8988T (cell line): ENCODE measurements around the gene MTAP.

Experiments
- DNase-seq: peaks from one replicate; pipeline ENCODE4 v3.0.0; 2011

Gene MTAP

GRCh38 chr9:21854119-21854518 lies 51.7 kb downstream of the MTAP start:
- DNase-seq, result no peak

- no peak for DNase-seq
These were observed 52.2 kb downstream of the MTAP start for GRCh38 chr9:21854594-21854993.

DNA sequence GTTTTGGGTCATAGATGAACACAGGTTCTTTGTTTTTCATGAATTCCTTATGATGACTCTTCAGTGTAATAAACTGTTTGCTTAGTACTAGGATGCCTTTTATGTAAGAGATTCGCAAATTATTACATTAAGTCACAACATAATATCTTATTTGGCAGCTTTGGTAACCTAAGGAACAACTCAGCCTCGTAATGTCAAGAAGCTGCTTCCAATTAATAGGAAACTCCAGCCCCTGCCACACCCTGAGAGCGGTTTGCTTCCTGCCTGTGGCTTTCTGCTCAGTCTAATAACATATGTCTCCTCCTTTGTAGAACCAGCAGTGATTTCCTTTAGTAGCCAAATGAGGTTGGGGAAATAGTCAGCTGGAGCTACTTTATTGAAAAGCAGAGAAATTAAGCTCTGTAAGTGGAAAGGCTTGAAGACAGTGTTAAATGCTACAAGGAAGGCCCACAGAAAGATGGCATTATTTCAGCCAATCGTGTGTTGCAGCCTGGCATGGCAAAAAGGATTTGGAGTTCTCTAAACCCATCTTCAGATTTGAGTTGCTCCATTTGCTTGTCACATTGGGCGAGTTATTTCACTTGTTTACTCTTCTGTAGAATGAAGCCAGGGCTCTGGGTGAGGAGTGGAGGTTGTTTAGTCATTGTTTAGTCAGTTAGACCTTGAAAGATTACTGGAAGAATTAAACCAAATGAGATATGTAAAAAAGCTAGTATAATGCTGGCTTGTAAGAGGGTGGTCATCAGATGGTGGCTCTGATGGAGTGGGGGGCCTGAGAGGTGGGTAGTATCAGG lies 54.1 kb downstream of the MTAP start:
- no peak for DNase-seq

GRCh38 chr9:21862871-21863270 lies 60.4 kb downstream of the MTAP start:
- no peak for DNase-seq

- DNase-seq, result no peak
These were observed 62.1 kb downstream of the MTAP start for GRCh38 chr9:21864505-21864904.

GRCh38 chr9:21866302-21866701 lies 63.9 kb downstream of the MTAP start:
- no peak for DNase-seq

DNA sequence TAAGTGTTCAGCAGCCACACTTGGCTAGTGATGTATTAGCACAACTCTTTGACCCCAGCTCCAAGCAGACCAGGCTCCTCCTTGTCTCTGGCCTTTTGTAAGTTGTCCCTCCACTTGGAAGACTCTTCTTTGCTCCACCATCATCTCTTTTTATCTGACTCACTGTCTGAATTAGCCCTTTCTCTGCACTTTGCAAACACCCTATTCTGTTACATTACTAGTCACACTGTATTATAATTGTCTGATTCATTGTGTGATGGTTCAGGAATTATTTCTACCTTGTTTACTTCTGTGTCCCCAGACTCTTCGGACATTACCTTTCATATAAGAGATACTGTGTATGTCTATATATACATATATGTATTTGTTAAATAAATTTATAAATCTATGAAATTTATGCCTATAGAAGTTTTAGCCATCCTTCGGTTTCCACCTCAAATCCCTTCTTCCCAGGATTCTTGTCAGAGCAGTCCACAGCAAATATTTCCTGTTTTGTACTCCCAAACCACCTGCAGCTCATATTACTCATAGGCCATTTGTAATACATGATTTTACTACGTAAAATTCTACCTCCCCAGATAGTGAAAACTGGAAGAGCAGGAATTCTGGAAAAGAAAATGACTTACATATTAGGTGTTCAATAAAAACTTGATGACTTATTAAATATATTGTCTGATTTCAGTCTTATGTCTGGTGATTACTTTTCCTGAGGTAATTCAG lies 69.0 kb downstream of the MTAP start:
- DNase-seq, result no peak

DNA sequence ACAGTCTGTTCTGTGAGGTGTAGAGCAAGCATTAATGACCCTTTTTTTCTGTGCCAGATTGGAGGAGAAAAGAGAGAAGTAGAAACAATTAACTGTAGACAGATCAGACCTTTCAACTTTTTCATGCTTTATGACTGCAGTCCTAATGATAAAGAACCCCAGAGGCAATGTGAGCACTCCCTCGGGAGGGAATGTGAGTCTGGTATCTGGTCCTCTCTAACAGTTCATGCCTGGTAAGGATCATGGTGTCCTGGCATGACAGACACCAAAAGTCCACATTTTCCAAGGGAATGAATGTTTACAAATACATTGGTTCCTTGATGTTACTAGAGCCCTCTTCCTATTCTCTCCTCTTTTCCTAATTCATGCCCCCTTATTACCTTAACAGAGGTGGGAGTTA lies 70.3 kb downstream of the MTAP start:
- DNase-seq, result no peak

GRCh38 chr9:21873540-21874221 lies 71.2 kb downstream of the MTAP start:
- no peak for DNase-seq

DNA sequence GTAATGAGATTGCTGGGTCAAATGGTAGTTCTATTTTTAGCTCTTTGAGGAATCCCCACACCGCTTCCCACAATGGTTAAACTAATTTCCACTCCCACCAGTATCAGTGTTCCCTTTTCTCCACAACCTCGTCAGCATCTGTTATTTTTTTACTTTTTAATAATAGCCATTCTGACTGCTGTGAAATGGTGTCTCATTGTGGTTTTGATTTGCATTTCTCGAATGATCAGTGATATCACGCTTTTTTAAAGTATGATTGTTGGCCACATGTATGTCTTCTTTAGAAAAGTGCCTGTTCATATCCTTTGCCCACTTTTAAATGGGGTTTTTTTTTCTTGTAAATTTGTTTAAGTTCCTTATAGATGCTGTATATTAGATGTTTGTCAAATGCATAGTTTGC lies 73.5 kb downstream of the MTAP start:
- no peak for DNase-seq

DNA sequence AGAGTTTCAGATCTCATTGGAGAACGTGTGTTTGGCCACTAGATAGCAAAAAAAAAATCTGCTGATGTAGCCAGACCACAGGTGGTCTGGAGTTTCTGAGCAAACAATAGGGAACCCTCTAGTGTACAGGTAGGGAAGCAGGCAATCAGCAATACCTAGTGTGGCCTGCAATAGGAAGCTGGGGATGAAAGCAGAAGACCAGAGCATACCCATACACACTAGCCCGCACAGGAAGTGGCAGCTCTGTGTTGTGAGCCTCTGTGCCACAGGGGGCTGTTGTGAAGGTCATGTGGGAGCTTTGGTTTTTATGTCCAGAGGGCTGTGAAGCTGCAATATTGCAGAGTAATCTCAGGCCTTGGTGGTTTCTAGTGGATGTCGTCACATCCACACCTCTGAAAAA lies 81.2 kb downstream of the MTAP start:
- no peak for DNase-seq

GRCh38 chr9:21889673-21890072 lies 87.2 kb downstream of the MTAP start:
- no peak for DNase-seq

GRCh38 chr9:21890696-21891095 lies 88.3 kb downstream of the MTAP start:
- no peak for DNase-seq

DNA sequence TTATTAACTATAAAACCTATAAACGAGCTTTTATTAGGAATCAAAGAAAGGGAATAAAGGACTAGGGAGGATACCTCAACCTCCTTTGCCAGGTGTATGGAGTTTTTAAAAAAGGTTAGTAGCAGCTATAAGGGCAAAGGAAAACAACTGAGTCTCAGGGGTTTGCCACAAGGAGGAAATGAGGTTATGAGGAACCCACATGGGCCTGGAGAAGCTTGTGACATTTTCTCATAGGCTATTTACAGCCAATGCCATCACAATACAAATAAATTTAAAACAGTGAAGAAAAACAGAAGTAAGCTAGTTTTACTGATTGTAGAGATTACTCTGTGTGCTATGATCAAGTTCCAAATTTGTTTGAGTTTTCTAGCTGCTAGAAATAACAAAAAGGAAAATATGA lies 99.1 kb downstream of the MTAP start:
- DNase-seq, result no peak

DNA sequence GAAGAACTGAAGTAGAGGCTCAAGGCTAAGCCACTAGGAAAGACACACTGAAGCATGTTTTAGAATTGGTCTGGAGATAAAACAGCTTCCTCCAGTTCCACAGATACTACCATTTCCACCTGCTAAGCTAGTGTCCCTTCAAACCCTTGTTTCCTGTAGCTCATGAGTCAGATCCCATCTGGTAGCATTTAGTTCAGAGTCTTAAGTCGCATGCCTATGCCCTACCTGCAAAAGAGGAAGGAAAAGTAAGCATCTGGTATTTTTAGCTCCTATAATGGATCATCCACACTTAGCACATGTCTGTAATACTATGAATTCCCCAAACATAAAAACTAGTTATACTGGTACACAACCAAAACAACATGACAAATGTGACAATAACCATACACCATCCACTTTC lies 99.7 kb downstream of the MTAP start:
- no peak for DNase-seq

DNA sequence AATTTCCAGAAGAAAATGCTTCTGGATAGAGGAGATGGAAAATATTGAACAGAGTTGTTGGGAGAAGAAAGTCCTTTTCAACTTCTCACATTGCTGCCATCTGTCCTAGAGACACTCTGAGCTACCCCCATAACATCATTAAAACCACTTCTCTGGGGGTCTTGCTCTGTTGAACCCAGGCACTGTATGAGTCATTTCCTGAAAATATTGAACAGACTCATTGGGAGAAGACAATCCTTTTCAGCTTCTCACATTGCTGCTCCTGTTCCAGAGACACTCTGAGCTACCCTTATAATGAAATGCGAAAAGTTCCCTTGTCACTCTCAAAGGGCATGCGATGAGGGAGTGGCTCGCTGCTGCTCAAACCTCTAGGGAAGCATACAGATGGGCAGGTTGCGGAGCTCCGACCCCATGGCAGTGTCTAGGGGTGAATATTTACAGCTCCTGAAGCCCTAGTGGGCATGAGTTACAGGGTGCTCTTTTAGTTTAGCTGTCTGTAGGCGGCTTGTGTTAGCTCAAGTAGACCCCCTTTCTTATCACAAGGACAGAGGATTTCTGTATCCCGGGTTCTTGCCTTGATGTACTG lies 101.0 kb downstream of the MTAP start:
- DNase-seq, result no peak

DNA sequence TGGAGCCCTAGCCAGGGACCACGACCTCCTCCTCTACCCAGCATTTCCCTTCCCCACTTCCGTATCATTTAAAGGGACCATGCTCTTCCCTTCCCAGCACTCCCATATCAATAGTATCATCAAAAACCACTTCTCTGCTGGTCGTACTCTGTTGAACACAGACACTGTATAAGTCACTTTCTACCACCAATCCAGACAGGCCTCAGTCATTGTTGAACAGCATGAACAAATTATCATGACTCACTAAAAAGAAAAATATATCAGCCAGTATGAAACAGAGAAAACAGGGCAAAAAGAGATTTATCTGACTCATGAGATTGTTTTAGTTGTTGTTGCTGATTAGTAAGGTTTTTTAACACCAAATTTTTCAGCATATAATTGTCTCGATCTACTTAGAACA lies 101.9 kb downstream of the MTAP start:
- DNase-seq, result no peak

DNA sequence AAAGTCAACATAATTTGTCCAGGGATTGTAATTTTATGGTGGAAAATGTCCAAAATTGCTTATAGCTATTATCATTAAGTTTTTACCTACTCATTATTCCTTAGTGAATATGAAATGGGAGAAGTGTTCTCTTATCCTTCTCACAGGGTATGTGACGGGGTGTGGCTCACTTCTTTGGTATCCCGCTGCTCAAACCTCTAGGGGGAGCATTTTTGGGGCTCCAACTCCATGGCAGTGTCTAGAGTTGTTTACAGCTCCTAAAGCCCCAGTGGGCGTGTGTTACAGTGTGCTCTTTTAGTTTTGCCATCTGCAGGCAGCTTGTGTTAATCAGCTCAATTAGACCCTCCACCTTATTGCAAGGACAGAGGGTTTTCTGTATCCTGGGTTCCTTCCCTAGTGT lies 102.3 kb downstream of the MTAP start:
- no peak for DNase-seq

- no peak for DNase-seq
These were observed 103.8 kb downstream of the MTAP start for GRCh38 chr9:21906213-21906612.

GRCh38 chr9:21906881-21907280 lies 104.4 kb downstream of the MTAP start:
- DNase-seq, result no peak

DNA sequence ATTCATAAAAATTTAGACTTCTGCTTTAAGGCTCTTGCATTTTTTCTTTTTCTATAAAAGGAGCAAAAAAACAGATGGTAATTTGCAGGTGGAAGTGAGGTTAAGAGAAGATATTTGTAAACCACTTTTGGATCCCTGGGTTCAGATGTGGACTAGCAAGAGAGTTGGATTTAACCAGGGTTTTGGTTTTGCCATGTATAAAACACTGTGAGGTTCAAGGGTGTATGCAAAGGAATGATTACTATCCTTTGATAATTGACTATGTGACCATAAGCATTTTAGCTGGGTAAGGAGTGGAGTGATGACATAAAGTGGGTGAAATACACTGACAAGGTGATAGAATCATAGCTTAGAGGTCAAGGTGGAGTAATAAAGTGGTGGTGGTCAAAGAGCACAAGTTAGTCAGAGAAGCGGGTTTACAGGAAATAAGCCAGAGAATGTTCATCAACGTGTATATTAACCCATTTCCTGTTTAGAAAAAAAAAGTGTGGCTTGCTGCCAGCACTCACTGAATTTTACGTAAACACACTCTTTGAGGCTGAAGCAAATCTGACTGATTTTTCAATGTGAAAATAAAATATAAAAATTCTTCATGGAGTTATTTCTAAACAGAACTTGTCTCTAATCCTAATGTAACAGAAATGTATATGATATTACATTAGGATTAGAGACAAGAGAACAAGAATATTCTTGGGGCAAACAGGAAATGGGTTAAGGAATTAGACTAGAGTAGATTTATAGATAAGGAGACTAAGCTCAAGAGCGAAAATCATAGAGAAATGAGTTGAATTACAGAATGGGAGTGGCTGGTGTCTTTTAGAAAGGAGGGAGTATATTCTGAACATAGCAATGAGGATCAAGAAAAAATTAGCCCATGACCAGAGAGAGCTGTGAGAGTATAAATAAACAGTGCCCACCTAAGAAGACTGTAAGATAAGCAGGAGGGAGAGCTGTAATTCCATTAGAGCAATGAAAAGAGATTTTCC lies 117.2 kb downstream of the MTAP start:
- no peak for DNase-seq

DNA sequence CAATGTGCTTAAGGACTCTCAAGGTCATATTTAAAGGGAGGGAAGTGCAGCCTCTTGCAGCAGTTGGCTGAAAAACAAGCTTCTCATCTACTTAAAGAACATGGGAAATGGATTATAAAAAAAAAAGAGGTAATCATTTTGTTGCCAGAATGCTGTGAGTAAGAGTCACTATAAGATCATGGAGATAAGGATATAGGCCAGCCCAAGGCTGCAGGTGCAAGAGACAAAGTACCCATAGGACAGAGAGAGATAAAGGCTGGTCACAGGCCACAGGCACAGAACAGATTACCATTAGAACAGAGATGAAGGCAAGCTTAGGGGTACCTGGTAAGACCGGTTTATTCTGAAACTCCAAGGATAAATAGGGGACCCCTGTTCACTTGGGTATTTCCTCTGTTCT lies 121.3 kb downstream of the MTAP start:
- no peak for DNase-seq
